SK-N-SH treated with all-trans-retinoic acid at 6 μM for 48 hours (cell line): ENCODE measurements around the gene SIGLEC9.

Source experiments
- ARNTL ChIP-seq: fragments of 450-650 bp; formaldehyde crosslinking; IDR thresholded peaks from 2 replicates; pipeline ENCODE4 v1.5.0; 2020; ENCODE audit warnings: low read depth, mild to moderate bottlenecking, moderate library complexity, borderline replicate concordance
- CREB5 ChIP-seq: fragments of 250-450 bp; sonication (Bioruptor Pico); IDR thresholded peaks from 2 replicates; pipeline ENCODE4 v1.5.1; 2020; ENCODE audit warnings: low read depth, mild to moderate bottlenecking, moderate library complexity
- CSDC2 ChIP-seq: fragments of 250-450 bp; sonication (Bioruptor Pico); IDR thresholded peaks from 2 replicates; pipeline ENCODE4 v1.5.0; 2020; ENCODE audit warnings: mild to moderate bottlenecking, moderate library complexity
- ISL1 ChIP-seq: fragments of 250-450 bp; sonication (Bioruptor Pico); IDR thresholded peaks from 2 replicates; pipeline ENCODE4 v2.1.2; 2022; ENCODE audit warnings: mild to moderate bottlenecking, moderate library complexity
- OSR1 ChIP-seq: fragments of 250-450 bp; sonication (Bioruptor Pico); IDR thresholded peaks from 2 replicates; pipeline ENCODE4 v1.8.0; 2022; ENCODE audit warnings: moderate library complexity, mild to moderate bottlenecking, inconsistent platforms
- SNAI2 ChIP-seq: fragments of 250-450 bp; sonication (Bioruptor Pico); IDR thresholded peaks from 2 replicates; pipeline ENCODE4 v1.5.0; 2020; ENCODE audit warnings: mild to moderate bottlenecking, moderate library complexity
- TCF4 ChIP-seq: fragments of 250-450 bp; sonication (Bioruptor Pico); IDR thresholded peaks from 2 replicates; pipeline ENCODE4 v1.8.0; 2021; ENCODE audit warnings: mild to moderate bottlenecking, moderate library complexity, borderline replicate concordance
- TSHZ2 ChIP-seq: fragments of 250-450 bp; sonication (Bioruptor Pico); IDR thresholded peaks from 2 replicates; pipeline ENCODE4 v1.5.0; 2020; ENCODE audit warnings: mild to moderate bottlenecking, moderate library complexity
- ZFP30 ChIP-seq: fragments of 450-650 bp; formaldehyde crosslinking; IDR thresholded peaks from 2 replicates; pipeline ENCODE4 v1.5.0; 2022; ENCODE audit warnings: mild to moderate bottlenecking, moderate library complexity
- ZNF70 ChIP-seq: fragments of 450-650 bp; formaldehyde crosslinking; IDR thresholded peaks from 2 replicates; pipeline ENCODE4 v1.5.0; 2020; ENCODE audit warnings: mild to moderate bottlenecking, moderate library complexity
- ZNF8 ChIP-seq: fragments of 450-650 bp; formaldehyde crosslinking; IDR thresholded peaks from 2 replicates; pipeline ENCODE4 v1.5.0; 2020; ENCODE audit warnings: mild to moderate bottlenecking, moderate library complexity
- TF ChIP-seq, protein P1 (sequence below): fragments of 250-450 bp; sonication (Bioruptor Pico); IDR thresholded peaks from 2 replicates; pipeline ENCODE4 v1.8.0; 2020; ENCODE audit warnings: mild to moderate bottlenecking, moderate library complexity, borderline replicate concordance
- TF ChIP-seq, protein P2 (sequence below): fragments of 250-450 bp; sonication (Bioruptor Pico); IDR thresholded peaks from 2 replicates; pipeline ENCODE4 v1.8.0; 2021; ENCODE audit warnings: low read depth, mild to moderate bottlenecking, moderate library complexity, borderline replicate concordance

- TF ChIP-seq ISL1 (CRISPR knock-in tag) = no peak
- no peak for TF ChIP-seq CREB5 (CRISPR knock-in tag)
- no peak for TF ChIP-seq TCF4 (CRISPR knock-in tag)
- TF ChIP-seq, protein P1, sequence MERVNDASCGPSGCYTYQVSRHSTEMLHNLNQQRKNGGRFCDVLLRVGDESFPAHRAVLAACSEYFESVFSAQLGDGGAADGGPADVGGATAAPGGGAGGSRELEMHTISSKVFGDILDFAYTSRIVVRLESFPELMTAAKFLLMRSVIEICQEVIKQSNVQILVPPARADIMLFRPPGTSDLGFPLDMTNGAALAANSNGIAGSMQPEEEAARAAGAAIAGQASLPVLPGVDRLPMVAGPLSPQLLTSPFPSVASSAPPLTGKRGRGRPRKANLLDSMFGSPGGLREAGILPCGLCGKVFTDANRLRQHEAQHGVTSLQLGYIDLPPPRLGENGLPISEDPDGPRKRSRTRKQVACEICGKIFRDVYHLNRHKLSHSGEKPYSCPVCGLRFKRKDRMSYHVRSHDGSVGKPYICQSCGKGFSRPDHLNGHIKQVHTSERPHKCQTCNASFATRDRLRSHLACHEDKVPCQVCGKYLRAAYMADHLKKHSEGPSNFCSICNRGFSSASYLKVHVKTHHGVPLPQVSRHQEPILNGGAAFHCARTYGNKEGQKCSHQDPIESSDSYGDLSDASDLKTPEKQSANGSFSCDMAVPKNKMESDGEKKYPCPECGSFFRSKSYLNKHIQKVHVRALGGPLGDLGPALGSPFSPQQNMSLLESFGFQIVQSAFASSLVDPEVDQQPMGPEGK (CRISPR knock-in tag) = no peak
- TF ChIP-seq TSHZ2 (CRISPR knock-in tag) = no peak
- no peak for TF ChIP-seq ZNF8 (CRISPR knock-in tag)
- TF ChIP-seq SNAI2 (CRISPR knock-in tag) = no peak
- no peak for TF ChIP-seq OSR1
- no peak for TF ChIP-seq ARNTL (CRISPR knock-in tag)
- TF ChIP-seq ZFP30 = no peak
- TF ChIP-seq ZNF70 (CRISPR knock-in tag) = no peak
- TF ChIP-seq, protein P2, sequence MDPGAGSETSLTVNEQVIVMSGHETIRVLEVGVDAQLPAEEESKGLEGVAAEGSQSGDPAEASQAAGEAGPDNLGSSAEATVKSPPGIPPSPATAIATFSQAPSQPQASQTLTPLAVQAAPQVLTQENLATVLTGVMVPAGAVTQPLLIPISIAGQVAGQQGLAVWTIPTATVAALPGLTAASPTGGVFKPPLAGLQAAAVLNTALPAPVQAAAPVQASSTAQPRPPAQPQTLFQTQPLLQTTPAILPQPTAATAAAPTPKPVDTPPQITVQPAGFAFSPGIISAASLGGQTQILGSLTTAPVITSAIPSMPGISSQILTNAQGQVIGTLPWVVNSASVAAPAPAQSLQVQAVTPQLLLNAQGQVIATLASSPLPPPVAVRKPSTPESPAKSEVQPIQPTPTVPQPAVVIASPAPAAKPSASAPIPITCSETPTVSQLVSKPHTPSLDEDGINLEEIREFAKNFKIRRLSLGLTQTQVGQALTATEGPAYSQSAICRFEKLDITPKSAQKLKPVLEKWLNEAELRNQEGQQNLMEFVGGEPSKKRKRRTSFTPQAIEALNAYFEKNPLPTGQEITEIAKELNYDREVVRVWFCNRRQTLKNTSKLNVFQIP (CRISPR knock-in tag) = no peak
- TF ChIP-seq CSDC2 (CRISPR knock-in tag) = no peak
Observed at GRCh38 chr19:51168564-51169282, 44.0 kb downstream of the SIGLEC9 start.
